DOHH2 (cell line): ENCODE results near the gene INPP5B.

Experiments used
- CTCF ChIP-seq: fragments of 200-600 bp; sonication (generic); IDR thresholded peaks from one replicate; pipeline ENCODE4 v1.5.1; 2014; ENCODE audit warnings: antibody characterized with exemption, mild to moderate bottlenecking, low read depth, low read length; ENCODE audit not compliant: poor library complexity, severe bottlenecking
- EZH2phosphoT487 ChIP-seq: fragments of 200-600 bp; sonication (generic); IDR thresholded peaks from 2 replicates; pipeline ENCODE4 v1.6.1; 2017; ENCODE audit warnings: borderline replicate concordance, mild to moderate bottlenecking, antibody characterized with exemption, low read length, moderate library complexity, mixed read lengths

GRCh38 chr1:37923551-37923889, 23.3 kb downstream of the INPP5B start:
- no peak for TF ChIP-seq CTCF
- TF ChIP-seq EZH2phosphoT487 = no peak
